Measurements from ENCODE around the gene VPS29.
A peak's percentile ranks its signal among the peaks of the same experiment; 100 is the strongest.
"Not testable (repeated sequence)": the region's sequence is repeated elsewhere in the genome, so short reads cannot be mapped to it uniquely, and the experiment has no call there.

Gene VPS29

GRCh38 chr12:110520876-110521712 lies 19.2 kb upstream of the VPS29 start:
- DNase-seq (ENCODE audit: low read depth): not testable (repeated sequence)

GRCh38 chr12:110518014-110518413 lies 16.1 kb upstream of the VPS29 start:
- not testable (repeated sequence) for DNase-seq (ENCODE audit: low read depth)

GRCh38 chr12:110516995-110517394 lies 15.1 kb upstream of the VPS29 start:
- no peak for DNase-seq (ENCODE audit: low read depth)

- DNase-seq (ENCODE audit: low read depth): no peak
Observed at GRCh38 chr12:110514363-110514762, 12.5 kb upstream of the VPS29 start.

- DNase-seq (ENCODE audit: low read depth): no peak
Observed at GRCh38 chr12:110513842-110514241, 11.9 kb upstream of the VPS29 start.

- DNase-seq (ENCODE audit: low read depth): no peak
Observed at GRCh38 chr12:110508071-110508586, 6.2 kb upstream of the VPS29 start.

GRCh38 chr12:110505332-110505731 lies 3.4 kb upstream of the VPS29 start:
- no peak for DNase-seq (ENCODE audit: low read depth)

GRCh38 chr12:110503432-110503831 lies 1.5 kb upstream of the VPS29 start:
- DNase-seq (ENCODE audit: low read depth): no peak

GRCh38 chr12:110501399-110501751 lies 536 bp downstream of the VPS29 start:
- no peak for DNase-seq (ENCODE audit: low read depth)

GRCh38 chr12:110498984-110499706 lies 2.8 kb downstream of the VPS29 start:
- DNase-seq (ENCODE audit: low read depth): no peak

GRCh38 chr12:110475426-110475825 lies 26.5 kb downstream of the VPS29 start:
- DNase-seq (ENCODE audit: low read depth): no peak

- peak; percentile 89 for DNase-seq (ENCODE audit: low read depth)
Observed at GRCh38 chr12:110468214-110469048, 33.5 kb downstream of the VPS29 start, which contains the start of the genes FAM216A and GPN3. FAM216A (plus strand) TSS chr12:110468845; CDS start chr12:110468876, 31 bp downstream. GPN3 (minus strand) TSS chr12:110468257; CDS start chr12:110468203, 54 bp downstream.

- no peak for DNase-seq (ENCODE audit: low read depth)
Observed at GRCh38 chr12:110467847-110468213, 34.1 kb downstream of the VPS29 start.

GRCh38 chr12:110466791-110467190 lies 35.1 kb downstream of the VPS29 start:
- DNase-seq (ENCODE audit: low read depth): no peak

- not testable (repeated sequence) for DNase-seq (ENCODE audit: low read depth)
Observed at GRCh38 chr12:110465765-110466164, 36.1 kb downstream of the VPS29 start.

GRCh38 chr12:110465024-110465423 lies 36.9 kb downstream of the VPS29 start:
- no peak for DNase-seq (ENCODE audit: low read depth)

GRCh38 chr12:110461189-110461588 lies 40.7 kb downstream of the VPS29 start:
- DNase-seq (ENCODE audit: low read depth): not testable (repeated sequence)

- DNase-seq (ENCODE audit: low read depth): no peak
Observed at GRCh38 chr12:110458756-110459155, 43.2 kb downstream of the VPS29 start.

- no peak for DNase-seq (ENCODE audit: low read depth)
Observed at GRCh38 chr12:110453569-110454296, 48.2 kb downstream of the VPS29 start.

- no peak for DNase-seq (ENCODE audit: low read depth)
Observed at GRCh38 chr12:110451263-110451662, 50.6 kb downstream of the VPS29 start.

- peak; percentile 92 for DNase-seq (ENCODE audit: low read depth)
Observed at GRCh38 chr12:110449799-110450497, 52.0 kb downstream of the VPS29 start, which contains the start of gene ARPC3. ARPC3 (minus strand) TSS chr12:110450337; CDS start chr12:110450260, 77 bp downstream.
